GM12873 (cell line): ENCODE data around the gene UBE2K.

Source experiments
- TF ChIP-seq, protein P1 (sequence below): IDR thresholded peaks from 2 replicates; pipeline ENCODE4 v1.5.1; 2012; ENCODE audit warnings: low read depth, mild to moderate bottlenecking, moderate library complexity, low read length, control low read depth; ENCODE audit not compliant: insufficient read depth; ENCODE audit errors: missing control alignments

The UBE2K gene, protein sequence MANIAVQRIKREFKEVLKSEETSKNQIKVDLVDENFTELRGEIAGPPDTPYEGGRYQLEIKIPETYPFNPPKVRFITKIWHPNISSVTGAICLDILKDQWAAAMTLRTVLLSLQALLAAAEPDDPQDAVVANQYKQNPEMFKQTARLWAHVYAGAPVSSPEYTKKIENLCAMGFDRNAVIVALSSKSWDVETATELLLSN

DNA sequence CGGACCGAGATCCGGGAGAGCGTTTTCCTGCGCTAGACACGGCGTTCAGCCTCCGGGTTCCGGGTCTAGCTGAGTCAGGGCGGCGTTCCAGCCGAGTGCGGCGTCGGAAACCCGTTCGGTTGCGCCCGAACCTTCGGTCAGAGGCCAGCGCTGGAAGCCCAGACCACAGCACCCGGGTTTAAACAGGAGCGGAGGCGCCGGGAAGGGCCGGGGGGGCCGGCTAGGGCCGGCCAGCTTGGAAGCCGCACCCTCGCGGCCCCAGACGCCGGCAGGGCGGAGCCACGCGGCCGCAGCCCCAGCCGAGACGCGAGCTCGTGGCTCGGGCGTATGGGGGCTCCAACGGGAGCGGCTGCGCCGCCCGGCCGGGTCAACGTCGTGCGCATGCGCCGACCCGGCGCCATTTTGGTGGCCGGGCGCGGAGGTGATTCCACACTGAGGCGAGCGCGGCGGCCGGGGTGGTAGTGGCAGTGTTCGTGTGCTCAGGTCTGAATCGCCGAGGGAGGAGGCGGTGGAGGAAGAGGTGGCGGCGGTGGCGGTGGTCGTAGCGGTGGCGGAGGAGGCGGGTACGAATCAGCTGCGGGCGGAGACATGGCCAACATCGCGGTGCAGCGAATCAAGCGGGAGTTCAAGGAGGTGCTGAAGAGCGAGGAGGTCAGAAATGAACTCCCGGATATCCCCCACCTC, at the start of gene UBE2K:
Gene UBE2K, plus strand, starts transcription at position 397 of the 684 bp plus-strand sequence. Its CDS starts 192 bp downstream, at position 589.
- TF ChIP-seq, protein P1, sequence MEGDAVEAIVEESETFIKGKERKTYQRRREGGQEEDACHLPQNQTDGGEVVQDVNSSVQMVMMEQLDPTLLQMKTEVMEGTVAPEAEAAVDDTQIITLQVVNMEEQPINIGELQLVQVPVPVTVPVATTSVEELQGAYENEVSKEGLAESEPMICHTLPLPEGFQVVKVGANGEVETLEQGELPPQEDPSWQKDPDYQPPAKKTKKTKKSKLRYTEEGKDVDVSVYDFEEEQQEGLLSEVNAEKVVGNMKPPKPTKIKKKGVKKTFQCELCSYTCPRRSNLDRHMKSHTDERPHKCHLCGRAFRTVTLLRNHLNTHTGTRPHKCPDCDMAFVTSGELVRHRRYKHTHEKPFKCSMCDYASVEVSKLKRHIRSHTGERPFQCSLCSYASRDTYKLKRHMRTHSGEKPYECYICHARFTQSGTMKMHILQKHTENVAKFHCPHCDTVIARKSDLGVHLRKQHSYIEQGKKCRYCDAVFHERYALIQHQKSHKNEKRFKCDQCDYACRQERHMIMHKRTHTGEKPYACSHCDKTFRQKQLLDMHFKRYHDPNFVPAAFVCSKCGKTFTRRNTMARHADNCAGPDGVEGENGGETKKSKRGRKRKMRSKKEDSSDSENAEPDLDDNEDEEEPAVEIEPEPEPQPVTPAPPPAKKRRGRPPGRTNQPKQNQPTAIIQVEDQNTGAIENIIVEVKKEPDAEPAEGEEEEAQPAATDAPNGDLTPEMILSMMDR = no peak

GRCh38 chr4:39648213-39648612, 49.7 kb upstream of the UBE2K start:
- TF ChIP-seq, protein P1 = no peak

GRCh38 chr4:39648827-39649558, 48.9 kb upstream of the UBE2K start:
- TF ChIP-seq, protein P1 = no peak

- TF ChIP-seq, protein P1 = no peak
Observed at GRCh38 chr4:39649639-39650265, 48.2 kb upstream of the UBE2K start.

- TF ChIP-seq, protein P1 = no peak
Observed at GRCh38 chr4:39655211-39655610, 42.7 kb upstream of the UBE2K start.

GRCh38 chr4:39655876-39656275, 42.1 kb upstream of the UBE2K start:
- TF ChIP-seq, protein P1 = no peak

DNA sequence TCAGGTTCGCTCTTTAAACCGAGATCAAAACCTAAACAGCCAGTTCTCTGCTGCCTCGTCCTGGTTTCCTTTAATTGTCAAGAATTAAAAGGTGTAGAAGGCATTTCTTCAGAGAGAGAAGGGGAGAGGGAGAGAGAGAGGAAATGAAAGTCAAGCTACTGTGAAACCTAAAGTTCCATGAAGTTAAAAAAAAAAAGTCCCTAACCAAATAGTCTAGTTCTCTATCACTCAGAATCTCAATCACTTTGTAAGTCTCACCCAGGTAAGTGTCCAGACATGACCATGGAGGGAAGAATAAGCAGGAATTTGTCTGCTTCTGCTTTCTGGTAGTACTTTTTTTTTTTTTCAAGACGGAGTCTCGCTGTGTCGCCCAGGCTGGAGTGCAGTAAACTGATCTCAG, 40.5 kb upstream of the UBE2K start:
- TF ChIP-seq, protein P1 = no peak
